Measurements from ENCODE around the gene FBLN2. TPM values are rescaled to one million over a fixed set of nuclear protein-coding genes. Genes with fewer than 3 reads are reported as not detected.

FBLN2 gene
- total and polyA plus RNA-seq, 2 of the 4 experiments (the other 2 are of a cell fraction), result 11.8 to 60.8 TPM

GRCh38 chr3:13520326-13520880 lies 28.5 kb upstream of the FBLN2 start:
- Histone ChIP-seq H3K9ac (ENCODE audit: low read depth, low read length) (no peak overlapping the region), H3K36me3 (ENCODE audit: control insufficient read depth, insufficient read depth, low read length) (no peaks in the 10 kb centered on the region), H3K4me3 (ENCODE audit: insufficient read depth, low read depth, low read length) (no peak overlapping the region), H3K56ac (ENCODE audit: extremely low read depth, insufficient read depth, low read length) (no peak overlapping the region), H3K4ac (ENCODE audit: low read depth, low read length) (no peak overlapping the region), H2BK20ac (ENCODE audit: low read depth, low read length) (no peak overlapping the region), H2AK5ac (ENCODE audit: low read depth, low read length) (no peak overlapping the region), H3K79me1 (ENCODE audit: low read depth in 1 of 2, low read length in 2 of 2) (no peaks in the 10 kb centered on the region), H2BK15ac (ENCODE audit: low read depth, low read length) (no peak overlapping the region), H3K14ac (replicated peaks; ENCODE audit: low read depth, low read length) (no peak overlapping the region), H4K20me1 (ENCODE audit: insufficient read depth, low read length) (no peaks in the 10 kb centered on the region), H3K4me1 (ENCODE audit: control insufficient read depth, insufficient read depth, low read length) (no peaks in the 10 kb centered on the region), H2AFZ (replicated peaks; ENCODE audit: low read length, poor library complexity) (no peak overlapping the region), H3K9me1 (ENCODE audit: insufficient read depth, low read length) (no peaks in the 10 kb centered on the region), H3K18ac (ENCODE audit: low read depth, low read length) (no peak overlapping the region), H3K27ac (ENCODE audit: insufficient read depth, low read length) (no peak overlapping the region), H3K27me3 (ENCODE audit: control insufficient read depth, insufficient read depth, low read length) (0 out of 2 replicates have a peak, but pooled peaks cover 2% of the 10 kb centered on the region), H4K8ac (ENCODE audit: low read depth in 2 of 2, low read length in 2 of 2) (no peak overlapping the region), H3K4me2 (ENCODE audit: low read depth, low read length) (no peak overlapping the region), H2BK120ac (ENCODE audit: low read depth, low read length) (no peak overlapping the region), H2AK9ac (replicated peaks; ENCODE audit: low read depth, low read length, poor library complexity) (no peak overlapping the region), H2BK5ac (ENCODE audit: low read depth, low read length, poor library complexity, severe bottlenecking) (no peak overlapping the region), H4K5ac (ENCODE audit: low read depth, low read length) (no peak overlapping the region), H3K9me3 (ENCODE audit: control insufficient read depth, insufficient read depth, low read length) (no peaks in the 10 kb centered on the region), H3K23ac (ENCODE audit: low read depth, low read length) (no peak overlapping the region), H4K91ac (ENCODE audit: insufficient read depth, low read depth, low read length) (no peak overlapping the region)
- dilution Hi-C loops (cut with HindIII; ENCODE audit: low sequenced_read_pairs, unreplicated experiment), result no loop called here
- intact Hi-C loops (cut with micrococcal nuclease), result no loop called here
- no peak for DNase-seq
- CTCF ChIA-PET, result no interaction called here
- no peak for ATAC-seq (ENCODE audit: low read depth)
- POLR2A ChIA-PET (ENCODE audit: unreplicated experiment), result no interaction called here
- in situ Hi-C loops (cut with MboI; ENCODE audit: low sequenced_read_pairs), result no loop called here
- BruUV-seq (replicated peaks), result no TSS peak
- no peak for TF ChIP-seq SMC3 (IDR thresholded peaks at IDR 0.05; ENCODE audit: low read depth, low read length)
- no peak for TF ChIP-seq CEBPB (IDR thresholded peaks at IDR 0.05; ENCODE audit: low read depth, low read length)
- TF ChIP-seq, protein P1, sequence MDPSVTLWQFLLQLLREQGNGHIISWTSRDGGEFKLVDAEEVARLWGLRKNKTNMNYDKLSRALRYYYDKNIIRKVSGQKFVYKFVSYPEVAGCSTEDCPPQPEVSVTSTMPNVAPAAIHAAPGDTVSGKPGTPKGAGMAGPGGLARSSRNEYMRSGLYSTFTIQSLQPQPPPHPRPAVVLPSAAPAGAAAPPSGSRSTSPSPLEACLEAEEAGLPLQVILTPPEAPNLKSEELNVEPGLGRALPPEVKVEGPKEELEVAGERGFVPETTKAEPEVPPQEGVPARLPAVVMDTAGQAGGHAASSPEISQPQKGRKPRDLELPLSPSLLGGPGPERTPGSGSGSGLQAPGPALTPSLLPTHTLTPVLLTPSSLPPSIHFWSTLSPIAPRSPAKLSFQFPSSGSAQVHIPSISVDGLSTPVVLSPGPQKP (IDR thresholded peaks at IDR 0.05; ENCODE audit: borderline replicate concordance, low read depth, low read length), result no peak
- no peak for TF ChIP-seq NFE2L2 (IDR thresholded peaks at IDR 0.05; ENCODE audit: low read depth, low read length)
- 92% methylated on average over 2 of the region's 9 CpGs; no CpG with 5 or more reads in 1 of the 2 experiments for WGBS, 2 experiments (ENCODE audit: extremely low coverage in 2 of 2, insufficient read length in 1 of 2)

Data from IMR-90 (cell line).